ENCODE measurements around the gene C5AR1. TPM values are rescaled to one million over a fixed set of nuclear protein-coding genes. Genes with fewer than 3 reads are reported as not detected.
A peak's percentile ranks its signal among the peaks of the same experiment; 100 is the strongest.

Gene C5AR1
- total and polyA plus RNA-seq, 9 of the 15 experiments (the other 6 are each of a cell fraction or from before 2014, with no cell fraction given), result 0.06 to 1.6 (median 0.28) TPM; not detected in 3

DNA sequence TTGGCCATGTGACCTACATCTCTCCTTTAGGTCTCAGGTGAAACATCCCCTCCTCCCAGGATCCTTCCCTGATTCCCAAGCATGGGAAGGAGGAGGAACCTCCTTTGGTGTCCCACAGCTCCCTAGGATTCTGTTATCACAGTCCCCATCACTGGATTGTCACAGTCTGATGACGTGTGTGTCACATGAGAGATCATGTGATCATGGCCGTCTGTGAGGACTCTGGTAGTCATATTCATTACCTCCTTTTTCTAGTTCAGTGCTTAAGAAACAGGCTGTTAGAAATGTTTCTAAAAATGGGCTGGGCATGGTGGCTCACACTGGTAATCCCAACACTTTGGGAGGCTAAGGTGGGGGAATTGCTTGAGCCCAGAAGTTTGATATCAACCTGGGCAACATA is 42.4 kb downstream of the C5AR1 start (continued):
- TF ChIP-seq ZNF518B (CRISPR knock-in tag; IDR thresholded peaks at IDR 0.05) (no peak), CBFA2T2 (conservative IDR thresholded peaks at IDR 0.05) (peak; percentile 84), HINFP (tag; conservative IDR thresholded peaks at IDR 0.05; ENCODE audit: low read depth) (no peak), MTF1 (CRISPR knock-in tag; IDR thresholded peaks at IDR 0.05; ENCODE audit: borderline replicate concordance) (no peak), KAT8 (IDR thresholded peaks at IDR 0.05; ENCODE audit: low read depth) (no peak), TOE1 (IDR thresholded peaks at IDR 0.05; ENCODE audit: borderline replicate concordance) (peak; percentile 89), TOE1 (CRISPR knock-in tag; IDR thresholded peaks at IDR 0.05; ENCODE audit: borderline replicate concordance, low read depth) (no peak), RBM34 (IDR thresholded peaks at IDR 0.05; ENCODE audit: borderline replicate concordance, insufficient read depth, low read length) (no peak), TAF15 (IDR thresholded peaks at IDR 0.05; ENCODE audit: low read depth, low read length) (no peak), ZNF263 (CRISPR knock-in tag; IDR thresholded peaks at IDR 0.05; ENCODE audit: borderline replicate concordance) (no peak), FOSL1 (tag; conservative IDR thresholded peaks at IDR 0.05) (0 out of 2 replicates have a peak, but pooled peaks have one; percentile 17), MTA2 (IDR thresholded peaks at IDR 0.05; ENCODE audit: low read depth) (no peak), XRCC3 (IDR thresholded peaks at IDR 0.05) (no peak)
- TF ChIP-seq, protein P1, sequence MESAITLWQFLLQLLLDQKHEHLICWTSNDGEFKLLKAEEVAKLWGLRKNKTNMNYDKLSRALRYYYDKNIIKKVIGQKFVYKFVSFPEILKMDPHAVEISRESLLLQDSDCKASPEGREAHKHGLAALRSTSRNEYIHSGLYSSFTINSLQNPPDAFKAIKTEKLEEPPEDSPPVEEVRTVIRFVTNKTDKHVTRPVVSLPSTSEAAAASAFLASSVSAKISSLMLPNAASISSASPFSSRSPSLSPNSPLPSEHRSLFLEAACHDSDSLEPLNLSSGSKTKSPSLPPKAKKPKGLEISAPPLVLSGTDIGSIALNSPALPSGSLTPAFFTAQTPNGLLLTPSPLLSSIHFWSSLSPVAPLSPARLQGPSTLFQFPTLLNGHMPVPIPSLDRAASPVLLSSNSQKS (CRISPR knock-in tag; IDR thresholded peaks at IDR 0.05), result no peak
- TF ChIP-seq, protein P2, sequence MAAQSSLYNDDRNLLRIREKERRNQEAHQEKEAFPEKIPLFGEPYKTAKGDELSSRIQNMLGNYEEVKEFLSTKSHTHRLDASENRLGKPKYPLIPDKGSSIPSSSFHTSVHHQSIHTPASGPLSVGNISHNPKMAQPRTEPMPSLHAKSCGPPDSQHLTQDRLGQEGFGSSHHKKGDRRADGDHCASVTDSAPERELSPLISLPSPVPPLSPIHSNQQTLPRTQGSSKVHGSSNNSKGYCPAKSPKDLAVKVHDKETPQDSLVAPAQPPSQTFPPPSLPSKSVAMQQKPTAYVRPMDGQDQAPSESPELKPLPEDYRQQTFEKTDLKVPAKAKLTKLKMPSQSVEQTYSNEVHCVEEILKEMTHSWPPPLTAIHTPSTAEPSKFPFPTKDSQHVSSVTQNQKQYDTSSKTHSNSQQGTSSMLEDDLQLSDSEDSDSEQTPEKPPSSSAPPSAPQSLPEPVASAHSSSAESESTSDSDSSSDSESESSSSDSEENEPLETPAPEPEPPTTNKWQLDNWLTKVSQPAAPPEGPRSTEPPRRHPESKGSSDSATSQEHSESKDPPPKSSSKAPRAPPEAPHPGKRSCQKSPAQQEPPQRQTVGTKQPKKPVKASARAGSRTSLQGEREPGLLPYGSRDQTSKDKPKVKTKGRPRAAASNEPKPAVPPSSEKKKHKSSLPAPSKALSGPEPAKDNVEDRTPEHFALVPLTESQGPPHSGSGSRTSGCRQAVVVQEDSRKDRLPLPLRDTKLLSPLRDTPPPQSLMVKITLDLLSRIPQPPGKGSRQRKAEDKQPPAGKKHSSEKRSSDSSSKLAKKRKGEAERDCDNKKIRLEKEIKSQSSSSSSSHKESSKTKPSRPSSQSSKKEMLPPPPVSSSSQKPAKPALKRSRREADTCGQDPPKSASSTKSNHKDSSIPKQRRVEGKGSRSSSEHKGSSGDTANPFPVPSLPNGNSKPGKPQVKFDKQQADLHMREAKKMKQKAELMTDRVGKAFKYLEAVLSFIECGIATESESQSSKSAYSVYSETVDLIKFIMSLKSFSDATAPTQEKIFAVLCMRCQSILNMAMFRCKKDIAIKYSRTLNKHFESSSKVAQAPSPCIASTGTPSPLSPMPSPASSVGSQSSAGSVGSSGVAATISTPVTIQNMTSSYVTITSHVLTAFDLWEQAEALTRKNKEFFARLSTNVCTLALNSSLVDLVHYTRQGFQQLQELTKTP (IDR thresholded peaks at IDR 0.05; ENCODE audit: low read depth in 1 of 2, partially characterized antibody in 2 of 2), result peak in 1 of 2 experiments; percentile 47

All from K562 (cell line).